NCI-H510A treated with DMSO at 0.1 percent for 48 hours (cell line): ENCODE measurements around the gene SPRR1A.

Experiments
- DNase-seq: peaks from one replicate; lab custom pipeline; 2025; lab: John Stamatoyannopoulos, UW

Gene SPRR1A

GRCh38 chr1:153030895-153031294, 47.0 kb downstream of the SPRR1A start, which contains the start of gene SPRR1B:
Gene SPRR1B (plus strand): TSS chr1:153031203. CDS start chr1:153032346, 1,143 bp downstream.
- no peak for DNase-seq

- DNase-seq = no peak
These were observed 48.2 kb downstream of the SPRR1A start for GRCh38 chr1:153032073-153032472.

DNA sequence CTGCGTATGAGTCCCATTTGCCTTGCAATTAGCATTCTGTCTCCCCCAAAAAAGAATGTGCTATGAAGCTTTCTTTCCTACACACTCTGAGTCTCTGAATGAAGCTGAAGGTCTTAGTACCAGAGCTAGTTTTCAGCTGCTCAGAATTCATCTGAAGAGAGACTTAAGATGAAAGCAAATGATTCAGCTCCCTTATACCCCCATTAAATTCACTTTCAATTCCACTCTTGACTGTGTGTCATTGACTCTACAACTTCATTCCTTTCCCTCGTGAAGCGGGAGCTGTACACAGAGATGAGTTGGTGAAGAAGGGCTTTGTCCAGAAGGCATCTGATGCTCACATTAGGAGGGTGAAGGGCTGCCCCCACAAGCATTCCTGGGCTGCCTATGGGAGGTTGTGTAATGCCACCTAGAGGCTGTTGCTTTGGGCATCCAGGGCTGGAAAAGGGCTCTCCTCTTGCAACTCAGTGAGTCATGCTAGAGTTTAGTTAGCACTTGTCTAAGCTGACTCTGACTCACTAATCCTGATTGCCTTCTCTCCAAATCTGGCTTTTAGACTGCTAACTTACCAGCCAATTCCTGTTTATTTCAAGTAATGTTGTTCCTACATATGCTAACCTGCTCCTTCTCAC, 48.9 kb downstream of the SPRR1A start:
- no peak for DNase-seq

DNA sequence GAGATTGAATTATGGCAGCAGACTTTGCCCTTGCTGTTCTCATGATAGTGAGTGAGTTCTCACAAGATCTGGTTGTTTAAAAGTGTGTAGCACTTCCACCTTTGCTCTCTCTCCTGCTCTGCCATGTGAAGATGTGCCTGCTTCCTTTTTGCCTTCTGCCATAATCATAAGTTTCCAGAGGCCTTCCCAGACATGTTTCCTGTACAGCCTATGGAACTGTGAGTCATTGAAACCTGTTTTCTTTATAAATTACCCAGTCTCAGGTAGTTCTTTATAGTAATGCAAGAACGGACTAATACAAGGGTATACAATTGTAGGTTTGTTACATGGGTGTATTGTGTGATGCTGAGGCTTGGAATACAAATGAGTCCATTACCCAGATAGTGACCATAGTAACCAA, 51.3 kb downstream of the SPRR1A start:
- DNase-seq = no peak
